GM20431 (cell line): ENCODE results near the gene HINT3.

Experiments
- in situ Hi-C: fragments of 300-500 bp; cut with MseI, MboI; formaldehyde crosslinking; loops from one replicate; pipeline ENCODE4 v1.15.0; 2020; ENCODE audit warnings: low sequenced_read_pairs; ENCODE audit not compliant: unreplicated experiment

Gene HINT3

DNA sequence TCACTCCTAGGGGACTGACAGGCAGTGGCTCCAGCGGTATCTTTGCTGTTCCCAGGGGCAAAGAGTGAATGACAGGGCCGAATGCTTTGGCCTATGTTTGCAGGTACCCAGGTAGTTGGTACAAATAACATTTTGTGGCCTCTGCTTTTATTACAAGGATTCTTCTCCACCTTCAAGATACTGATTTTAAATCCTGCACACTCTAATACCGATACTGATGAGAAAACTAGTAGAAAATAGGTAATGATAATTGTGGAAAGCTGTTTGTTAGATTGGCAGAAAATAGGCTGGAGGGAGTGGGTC is 772 bp downstream of the HINT3 start:
- in situ Hi-C loops: loop anchor here (10.0 to 25.0 kb wide), 2 partner anchors 173 to 645 kb away; partner anchors contain the start of gene HDDC2

GRCh38 chr6:125957845-125958244 is 1.3 kb downstream of the HINT3 start:
- in situ Hi-C loops: loop anchor here (10.0 to 25.0 kb wide), 2 partner anchors 173 to 646 kb away; partner anchors contain the start of gene HDDC2

DNA sequence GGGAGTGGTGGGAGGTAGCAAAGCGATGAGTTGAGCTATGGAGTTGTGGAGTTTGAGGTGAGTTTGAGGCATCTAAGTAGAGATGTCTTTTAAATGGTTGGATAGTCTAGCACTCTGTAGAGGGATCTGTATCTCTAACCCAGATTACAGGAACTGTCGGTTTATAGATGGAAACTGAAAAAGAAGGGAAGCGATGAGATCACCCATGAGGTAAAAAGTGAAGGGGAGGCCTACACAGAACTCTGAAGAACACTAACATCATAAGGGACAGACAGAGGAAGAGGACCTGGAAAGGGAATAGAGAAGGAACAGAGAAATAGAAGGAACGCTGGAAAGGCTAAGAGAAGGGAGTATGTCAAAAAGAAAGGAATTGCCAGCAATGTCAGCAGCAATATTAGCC is 2.5 kb downstream of the HINT3 start:
- in situ Hi-C loops: loop anchor here (10.0 to 25.0 kb wide), 2 partner anchors 174 to 647 kb away; partner anchors contain the start of gene HDDC2

DNA sequence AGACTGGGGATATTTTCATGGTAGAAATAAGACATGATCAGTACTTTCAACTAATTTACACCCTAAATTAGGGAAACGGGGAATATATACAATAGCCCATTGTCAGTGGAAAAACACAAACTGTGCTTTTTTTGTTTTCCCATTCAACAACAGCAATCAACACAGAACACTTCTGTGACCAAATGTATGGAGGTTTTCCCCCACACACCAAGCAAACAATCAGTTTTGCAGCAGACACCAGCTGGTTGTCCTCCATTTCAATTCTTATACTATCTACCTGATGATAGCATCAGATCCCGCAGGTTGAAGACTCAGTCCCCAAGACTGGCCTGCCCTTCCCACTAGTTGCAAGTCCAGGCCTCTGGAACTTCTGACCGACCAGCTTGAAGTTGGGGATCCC is 4.5 kb downstream of the HINT3 start:
- in situ Hi-C loops: loop anchor here (25.0 kb wide), 1 partner anchor 649 kb away; the partner anchor contains the start of gene HDDC2

DNA sequence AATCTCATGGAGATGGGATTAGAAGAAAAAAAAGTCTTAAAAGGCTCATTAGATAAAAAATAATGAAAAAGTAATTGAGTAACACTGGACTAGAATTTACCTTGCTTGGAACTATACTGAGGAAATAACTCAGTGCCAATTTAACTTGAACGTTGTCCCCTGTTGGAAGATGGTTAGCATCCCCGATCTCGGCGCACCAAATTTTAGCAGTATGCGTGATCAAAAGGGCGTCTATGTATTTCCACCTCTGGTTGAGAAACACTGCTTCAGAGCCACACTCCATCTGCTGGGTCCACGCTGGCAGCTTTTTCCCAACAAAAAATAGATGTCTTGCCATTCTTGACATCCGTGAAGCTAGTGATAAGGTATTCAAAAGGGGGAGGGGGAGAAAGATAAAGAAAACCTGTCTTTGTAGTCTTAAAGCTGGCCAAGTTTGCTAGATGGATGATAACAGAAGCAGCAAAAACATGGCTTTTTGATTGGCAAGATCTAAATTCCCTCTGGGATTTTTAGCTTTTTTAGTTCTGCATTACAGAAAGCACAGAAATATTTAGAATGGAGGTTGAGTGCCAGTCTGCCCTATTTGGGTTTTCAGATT is 6.4 kb downstream of the HINT3 start:
- in situ Hi-C loops: loop anchor here (25.0 kb wide), 1 partner anchor 651 kb away; the partner anchor contains the start of gene HDDC2

DNA sequence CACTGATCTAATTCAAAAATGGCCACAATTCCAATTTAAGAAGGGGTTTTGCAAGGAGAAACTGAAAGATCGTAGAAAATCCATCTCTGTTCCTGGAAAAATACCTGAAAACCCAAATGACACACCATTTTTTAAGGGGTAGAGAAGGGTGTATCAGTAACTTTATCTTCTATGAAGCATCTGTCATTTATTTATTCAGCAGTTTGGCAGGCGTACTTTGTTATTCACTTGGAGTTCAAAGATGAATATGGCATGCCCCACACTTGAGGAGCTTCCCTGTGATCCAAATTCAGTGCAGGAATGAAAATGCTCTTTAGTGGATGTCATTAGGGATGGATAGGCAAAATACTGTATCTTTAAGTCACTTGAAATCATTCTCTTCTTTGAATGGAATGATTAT is 7.2 kb downstream of the HINT3 start:
- in situ Hi-C loops: loop anchor here (25.0 kb wide), 1 partner anchor 652 kb away; the partner anchor contains the start of gene HDDC2

DNA sequence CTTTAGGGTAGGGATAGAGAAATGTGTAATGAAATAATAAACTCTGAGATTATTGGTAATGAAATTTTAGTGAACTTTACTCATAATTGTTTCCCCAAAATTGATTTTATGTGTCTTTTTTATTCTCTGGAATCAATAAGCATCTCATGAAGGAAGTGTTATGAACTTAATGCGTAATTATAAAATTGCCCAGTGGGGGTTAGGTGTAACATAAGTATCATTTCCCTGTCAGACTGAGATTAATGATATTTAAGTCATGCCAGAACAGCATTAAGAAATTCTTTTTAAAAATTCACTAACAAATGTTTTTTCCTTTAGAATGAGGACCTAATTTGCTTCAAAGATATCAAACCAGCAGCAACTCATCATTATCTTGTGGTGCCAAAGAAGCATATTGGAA is 10.0 kb downstream of the HINT3 start:
- in situ Hi-C loops: loop anchor here (25.0 kb wide), 1 partner anchor 654 kb away; the partner anchor contains the start of gene HDDC2

GRCh38 chr6:125968493-125968892 is 11.9 kb downstream of the HINT3 start:
- in situ Hi-C loops: loop anchor here (25.0 kb wide), 1 partner anchor 656 kb away; the partner anchor contains the start of gene HDDC2

DNA sequence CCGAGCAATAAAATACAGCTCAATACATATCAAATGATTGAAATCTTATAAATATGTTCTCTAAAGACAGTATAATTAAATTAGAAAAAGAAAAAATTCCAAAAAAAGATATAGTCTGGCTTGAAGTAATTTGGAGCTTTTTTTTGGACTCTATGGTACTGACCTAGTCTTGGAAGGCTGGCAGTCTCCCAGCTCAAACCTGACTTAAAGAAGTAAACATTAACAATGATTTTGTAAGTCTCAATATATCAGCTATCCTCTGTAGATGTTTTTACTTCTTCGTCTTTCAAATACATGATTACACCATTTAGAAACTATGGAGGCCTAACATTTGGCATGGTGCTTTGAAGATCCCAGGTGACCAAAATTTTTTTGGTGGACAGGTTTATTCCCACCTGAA is 14.2 kb downstream of the HINT3 start:
- in situ Hi-C loops: loop anchor here (25.0 kb wide), 1 partner anchor 658 kb away; the partner anchor contains the start of gene HDDC2

GRCh38 chr6:125972478-125972877 is 15.9 kb downstream of the HINT3 start:
- in situ Hi-C loops: loop anchor here (25.0 kb wide), 1 partner anchor 660 kb away; the partner anchor contains the start of gene HDDC2

- in situ Hi-C loops: loop anchor here (25.0 kb wide), 1 partner anchor 662 kb away; the partner anchor contains the start of gene HDDC2
Observed at GRCh38 chr6:125974214-125974866, 17.8 kb downstream of the HINT3 start.

- in situ Hi-C loops: no loop called here
Observed at GRCh38 chr6:125979101-125979500, 22.5 kb downstream of the HINT3 start.

DNA sequence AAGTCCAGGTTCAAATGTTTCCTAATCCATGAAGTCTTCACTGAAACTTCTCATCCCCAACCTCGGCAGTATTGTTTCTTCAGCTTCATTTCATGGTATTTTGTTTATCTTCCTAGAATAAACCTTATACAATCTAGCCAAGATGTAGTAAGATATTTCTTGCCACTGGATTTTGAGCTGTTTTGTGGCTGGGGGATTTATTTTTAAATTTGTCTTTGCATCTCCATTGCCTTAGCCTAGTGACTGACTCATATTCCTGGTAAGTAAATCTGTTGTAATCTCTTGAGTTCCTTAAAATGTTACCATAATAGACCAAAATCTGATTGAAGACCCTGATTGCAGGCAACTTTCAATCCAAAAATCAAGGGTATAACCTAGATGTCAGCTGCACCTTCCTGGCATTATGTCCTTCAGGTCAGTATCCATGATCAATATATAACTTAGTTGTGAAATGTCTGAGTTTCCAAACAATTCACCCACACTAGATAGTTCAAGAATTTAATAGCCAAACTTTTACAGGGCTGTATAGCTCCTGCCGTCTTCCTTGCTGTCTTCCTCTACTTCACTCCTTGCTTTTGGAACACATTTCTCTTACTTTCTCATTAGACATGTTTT is 25.1 kb downstream of the HINT3 start:
- in situ Hi-C loops: no loop called here

- in situ Hi-C loops: no loop called here
Observed at GRCh38 chr6:125983246-125983945, 26.8 kb downstream of the HINT3 start.

- in situ Hi-C loops: no loop called here
Observed at GRCh38 chr6:125984311-125984710, 27.7 kb downstream of the HINT3 start.

GRCh38 chr6:125985522-125985921 is 29.0 kb downstream of the HINT3 start:
- in situ Hi-C loops: no loop called here

- in situ Hi-C loops: no loop called here
Observed at GRCh38 chr6:125985979-125986300, 29.4 kb downstream of the HINT3 start.

- in situ Hi-C loops: no loop called here
Observed at GRCh38 chr6:125986301-125987025, 29.9 kb downstream of the HINT3 start, which contains the start of gene TRMT11. TSS of gene TRMT11 (plus strand) at chr6:125986540. CDS start at chr6:125986551, 11 bp downstream.

DNA sequence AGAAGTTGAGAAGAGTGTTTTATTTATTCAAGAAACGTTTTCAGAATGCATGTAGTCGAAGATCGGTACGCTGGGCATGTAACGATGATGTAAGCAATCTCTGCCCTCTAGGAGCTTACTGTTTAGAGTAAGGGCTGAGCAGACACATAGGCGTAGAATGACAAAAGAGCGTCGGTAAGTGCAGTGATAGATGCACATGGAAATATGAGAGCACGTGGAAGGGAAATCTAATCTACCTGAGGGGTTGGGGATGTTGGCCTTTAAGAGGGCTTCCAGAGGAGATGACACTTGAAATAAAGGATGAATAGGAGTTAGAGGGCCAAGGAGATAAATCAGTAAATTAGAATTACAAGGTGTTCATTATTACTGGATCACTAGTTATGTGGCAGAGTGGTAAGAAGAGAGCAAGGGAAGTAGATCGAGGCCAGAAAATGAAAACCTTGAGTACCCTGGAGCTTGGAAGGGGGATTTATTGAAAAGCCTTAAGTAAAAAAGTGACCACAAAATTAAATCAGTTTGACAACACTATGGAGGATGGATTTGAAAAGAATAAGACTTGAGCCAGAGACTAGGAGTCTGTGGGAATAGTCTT is 30.6 kb downstream of the HINT3 start:
- in situ Hi-C loops: no loop called here
